Body of pancreas (tissue), 4 donors: Measurements from ENCODE around the gene SLFN12L. TPM values are rescaled to one million over a fixed set of nuclear protein-coding genes. Genes with fewer than 3 reads are reported as not detected.

Experiments used
- ATAC-seq: fragments of 150-250 bp; one replicate; pipeline ENCODE4 v1.9.1; 2016
- DNase-seq, 4 donors: peaks; one replicate each; pipeline ENCODE4 v3.0.0-alpha.2; 2019
- H3K27ac ChIP-seq, 4 donors: fragments of 200-600 bp; sonication (generic); 1 replicate in 3 of 4; 2 replicates in 1 of 4; pipeline versions ENCODE4 v1.5.1 to v1.6.1; 2016 to 2019; ENCODE audit warnings: mild to moderate bottlenecking in 1 of 4, mixed read lengths in 1 of 4, moderate library complexity in 1 of 4
- H3K27me3 ChIP-seq, 2 donors: fragments of 200-600 bp; sonication (generic); one replicate each; pipeline ENCODE4 v1.6.0; 2016; ENCODE audit warnings: mild to moderate bottlenecking in 1 of 2
- H3K36me3 ChIP-seq, 2 donors: fragments of 200-600 bp; sonication (generic); replicated peaks in 1 of 2; 2 replicates each; pipeline ENCODE4 v1.5.1; 2016; ENCODE audit warnings: low read depth in 2 of 2; ENCODE audit not compliant: insufficient read depth in 1 of 2
- H3K4me1 ChIP-seq: fragments of 200-600 bp; sonication (generic); one replicate; pipeline ENCODE4 v1.6.0; 2016
- H3K4me3 ChIP-seq, 2 donors: fragments of 200-600 bp; sonication (generic); 1 replicate in 1 of 2; 2 replicates in 1 of 2; pipeline ENCODE4 v1.5.1; 2016 to 2019
- H3K9me3 ChIP-seq, 3 donors: fragments of 200-600 bp; sonication (generic); 1 replicate in 2 of 3; 2 replicates in 1 of 3; pipeline ENCODE4 v1.5.1; 2016
- POLR2A ChIP-seq, 3 donors: fragments of 450-650 bp; IDR thresholded peaks; one replicate each; pipeline ENCODE4 v1.6.1; 2016; ENCODE audit warnings: antibody characterized with exemption in 3 of 3, mild to moderate bottlenecking in 2 of 3
- WGBS, 2 donors: methylation state at CpG; one replicate each; pipeline ENCODE4 v1.1.5; 2017; 5-methylcytosine and 5-hydroxymethylcytosine counted together
- intact Hi-C: fragments of 100-400 bp; cut with DNase I; formaldehyde crosslinking; loops from one replicate; pipeline ENCODE4 v1.15.1; 2023
- total RNA-seq, 2 donors: library from RNA; depleted of rRNA; stranded (reverse); fragments of >200 nt; gene quantifications; one replicate each; pipeline ENCODE4 v1.1.0, GENCODE V29; 2016
- TF ChIP-seq, protein P1 (sequence below), 7 experiments: fragments of 450-650 bp in 4 of 7; fragments of 200-600 bp in 3 of 7; sonication (generic) in 3 of 7; IDR thresholded peaks; one replicate each; pipeline ENCODE4 v1.5.1; 2016 to 2019; ENCODE audit warnings: antibody characterized with exemption in 7 of 7

SLFN12L gene
- total RNA-seq, 2 donors from 2014 or later = 0.78 to 1.6 TPM

DNA sequence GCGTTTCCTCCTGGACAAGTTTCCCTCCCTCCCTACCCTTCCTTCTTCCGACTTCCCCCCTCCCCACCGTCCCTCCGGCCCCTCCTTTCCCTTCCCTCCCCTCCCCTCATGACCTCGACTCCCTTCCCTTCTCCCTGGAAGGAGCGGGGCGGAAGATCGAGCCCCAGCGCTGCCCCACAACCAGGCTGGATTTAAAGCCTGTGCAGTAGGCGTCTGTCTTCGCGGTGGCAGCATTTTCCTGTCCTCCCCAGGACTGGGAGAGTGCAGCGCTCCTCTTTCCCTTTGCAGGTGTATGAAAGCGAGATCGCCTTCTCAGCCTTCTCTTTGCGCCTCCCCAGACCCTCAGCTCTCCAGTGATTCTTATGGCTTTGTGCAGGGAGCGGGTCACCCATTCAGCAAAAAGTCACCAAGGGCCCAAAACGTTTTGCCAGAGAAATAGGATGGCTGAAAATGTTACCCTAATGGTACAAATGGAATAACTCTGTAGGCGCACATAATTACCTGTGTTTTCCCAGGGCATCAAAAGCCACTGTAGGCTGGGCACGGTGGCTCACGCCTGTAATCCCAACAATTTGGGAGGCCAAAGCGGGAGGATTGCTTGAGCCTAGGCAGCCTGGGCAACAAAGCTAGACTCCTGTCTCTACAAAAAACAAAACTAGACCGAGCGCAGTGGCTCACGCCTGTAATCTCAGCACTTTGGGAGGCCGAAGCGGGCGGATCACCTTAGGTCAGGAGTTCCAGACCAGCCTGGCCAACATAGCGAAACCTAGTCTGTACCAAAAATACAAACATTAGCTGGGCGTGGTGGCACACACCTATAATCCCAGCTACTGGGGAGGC is 40.8 kb downstream of the SLFN12L start:
- Histone ChIP-seq H3K36me3 (no peaks in the 10 kb centered on the region), H3K9me3 (peaks cover 0 to 3% (median 0%) of the 10 kb centered on the region in 3 donors), H3K27me3 (peaks cover 0 to 43% of the 10 kb centered on the region in 2 donors), H3K27ac (no peak overlapping the region), H3K4me1 (peaks cover 6% of the 10 kb centered on the region), H3K4me3 (no peak overlapping the region)
- ATAC-seq (no peak), DNase-seq (no peak)
- TF ChIP-seq POLR2A (IDR thresholded peaks at IDR 0.05) = no peak
- TF ChIP-seq, protein P1, sequence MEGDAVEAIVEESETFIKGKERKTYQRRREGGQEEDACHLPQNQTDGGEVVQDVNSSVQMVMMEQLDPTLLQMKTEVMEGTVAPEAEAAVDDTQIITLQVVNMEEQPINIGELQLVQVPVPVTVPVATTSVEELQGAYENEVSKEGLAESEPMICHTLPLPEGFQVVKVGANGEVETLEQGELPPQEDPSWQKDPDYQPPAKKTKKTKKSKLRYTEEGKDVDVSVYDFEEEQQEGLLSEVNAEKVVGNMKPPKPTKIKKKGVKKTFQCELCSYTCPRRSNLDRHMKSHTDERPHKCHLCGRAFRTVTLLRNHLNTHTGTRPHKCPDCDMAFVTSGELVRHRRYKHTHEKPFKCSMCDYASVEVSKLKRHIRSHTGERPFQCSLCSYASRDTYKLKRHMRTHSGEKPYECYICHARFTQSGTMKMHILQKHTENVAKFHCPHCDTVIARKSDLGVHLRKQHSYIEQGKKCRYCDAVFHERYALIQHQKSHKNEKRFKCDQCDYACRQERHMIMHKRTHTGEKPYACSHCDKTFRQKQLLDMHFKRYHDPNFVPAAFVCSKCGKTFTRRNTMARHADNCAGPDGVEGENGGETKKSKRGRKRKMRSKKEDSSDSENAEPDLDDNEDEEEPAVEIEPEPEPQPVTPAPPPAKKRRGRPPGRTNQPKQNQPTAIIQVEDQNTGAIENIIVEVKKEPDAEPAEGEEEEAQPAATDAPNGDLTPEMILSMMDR (IDR thresholded peaks at IDR 0.05) = no peak
- intact Hi-C loops = no loop called here
- WGBS, 2 donors = 16 to 17% methylated on average over 22 to 30 of the region's 30 CpGs

DNA sequence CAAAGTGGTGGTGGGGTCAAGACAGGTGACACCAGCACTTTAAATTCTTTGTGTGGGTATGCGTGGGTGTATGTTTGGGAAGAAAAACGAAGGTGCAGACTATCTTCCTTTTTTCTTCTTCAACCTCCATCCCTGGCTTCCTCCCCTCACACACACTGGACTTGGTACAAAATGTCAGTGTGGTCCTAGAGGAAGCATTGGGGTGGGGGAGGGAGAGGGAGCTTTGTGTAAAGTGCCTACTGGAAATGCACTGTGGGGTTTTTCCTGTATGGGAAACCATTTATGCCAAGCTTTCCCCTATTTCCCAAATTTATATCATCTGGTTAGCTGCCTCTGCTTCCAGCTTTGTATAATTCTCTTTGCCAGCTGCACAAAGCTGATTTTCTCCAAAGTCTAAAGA is 44.4 kb downstream of the SLFN12L start:
- Histone ChIP-seq H3K27ac (no peak overlapping the region), H3K27me3 (peaks cover 0 to 71% of the 10 kb centered on the region in 2 donors), H3K9me3 (peaks cover 0 to 5% (median 0%) of the 10 kb centered on the region in 3 donors), H3K4me1 (peaks cover 9% of the 10 kb centered on the region), H3K4me3 (no peak overlapping the region), H3K36me3 (no peaks in the 10 kb centered on the region)
- no peak for ATAC-seq
- TF ChIP-seq, protein P1 (IDR thresholded peaks at IDR 0.05) = no peak
- TF ChIP-seq POLR2A (IDR thresholded peaks at IDR 0.05) = no peak
- 0 to 7% methylated on average over 2 of the region's 2 CpGs for WGBS, 2 donors
- no peak for DNase-seq
- intact Hi-C loops = no loop called here

DNA sequence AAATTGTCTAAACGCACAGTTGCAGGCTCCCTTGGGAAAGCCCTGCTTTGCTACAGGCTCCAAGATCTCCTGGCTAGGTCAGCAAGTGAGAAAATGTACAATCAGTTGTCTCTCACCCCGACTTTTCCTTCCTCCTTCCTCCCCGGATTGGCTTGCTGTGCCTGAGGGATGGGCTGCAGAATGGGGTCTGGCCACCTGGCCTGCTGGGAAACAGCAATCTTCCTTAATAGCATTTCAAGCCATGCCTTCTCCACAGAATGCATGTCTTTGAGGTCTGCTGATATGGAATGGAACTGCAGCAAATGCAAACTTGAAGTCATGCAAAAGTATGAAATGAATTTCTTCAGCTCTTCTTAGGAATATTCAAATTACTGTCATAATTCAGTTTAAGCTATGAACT is 46.1 kb downstream of the SLFN12L start:
- TF ChIP-seq, protein P1 (IDR thresholded peaks at IDR 0.05) = no peak
- Histone ChIP-seq H3K27me3 (peaks cover 0 to 65% of the 10 kb centered on the region in 2 donors), H3K36me3 (no peaks in the 10 kb centered on the region), H3K27ac (no peak overlapping the region), H3K4me3 (no peak overlapping the region), H3K9me3 (peaks cover 0 to 5% (median 0%) of the 10 kb centered on the region in 3 donors), H3K4me1 (peaks cover 21% of the 10 kb centered on the region)
- 6 to 15% methylated on average over 3 of the region's 3 CpGs for WGBS, 2 donors
- no peak for ATAC-seq
- no peak for DNase-seq
- intact Hi-C loops = no loop called here

DNA sequence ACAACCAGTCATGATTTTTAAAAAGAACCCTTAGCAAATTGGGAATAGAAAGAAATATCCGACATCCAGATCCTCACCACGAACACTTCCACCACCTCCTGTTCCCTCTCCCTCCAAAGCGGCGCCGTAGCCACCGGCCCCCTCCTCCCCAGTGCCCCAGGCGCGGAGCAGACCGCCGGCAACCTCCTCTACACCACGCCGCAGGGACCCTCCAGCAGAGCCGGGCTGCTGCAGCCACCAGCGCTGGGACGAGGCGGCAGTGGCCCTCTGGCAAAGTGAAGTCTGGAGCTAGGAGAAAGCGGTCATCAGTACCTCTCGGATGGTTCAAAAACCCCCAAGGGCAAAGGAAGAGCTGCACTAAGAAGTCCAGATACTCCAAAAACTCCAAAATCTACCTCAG is 47.5 kb downstream of the SLFN12L start:
- Histone ChIP-seq H3K36me3 (no peaks in the 10 kb centered on the region), H3K27ac (no peak overlapping the region), H3K27me3 (peaks cover 0 to 56% of the 10 kb centered on the region in 2 donors), H3K4me1 (peaks cover 16% of the 10 kb centered on the region), H3K4me3 (no peak overlapping the region), H3K9me3 (peaks cover 0 to 5% (median 0%) of the 10 kb centered on the region in 3 donors)
- intact Hi-C loops = no loop called here
- no peak for ATAC-seq
- DNase-seq = no peak
- 6 to 18% methylated on average over 16 to 18 of the region's 18 CpGs for WGBS, 2 donors
- TF ChIP-seq, protein P1 (IDR thresholded peaks at IDR 0.05) = no peak
- no peak for TF ChIP-seq POLR2A (IDR thresholded peaks at IDR 0.05)
